Esophagus muscularis mucosa (tissue), 4 donors: ENCODE measurements around the gene TMEM119. TPM values are rescaled to one million over a fixed set of nuclear protein-coding genes. Genes with fewer than 3 reads are reported as not detected.

Experiments used
- DNase-seq: peaks from one replicate; pipeline ENCODE4 v3.0.0-alpha.2; 2017; ENCODE audit errors: extremely low spot score
- H3K27ac ChIP-seq, 4 donors: fragments of 200-600 bp; sonication (generic); replicated peaks in 1 of 4; 1 replicate in 3 of 4; 2 replicates in 1 of 4; pipeline ENCODE4 v1.5.1; 2016 to 2019; ENCODE audit warnings: mild to moderate bottlenecking in 1 of 4
- H3K27me3 ChIP-seq, 4 donors: fragments of 200-600 bp; sonication (generic); one replicate each; pipeline versions ENCODE4 v1.5.1 to v1.6.0; 2016 to 2019
- H3K36me3 ChIP-seq, 4 donors: fragments of 200-600 bp; sonication (generic); one replicate each; pipeline ENCODE4 v1.5.1; 2016 to 2019
- H3K4me1 ChIP-seq, 4 donors: fragments of 200-600 bp; sonication (generic); one replicate each; pipeline ENCODE4 v1.5.1; 2016 to 2019
- H3K4me3 ChIP-seq, 4 donors: fragments of 200-600 bp; sonication (generic); 1 replicate in 2 of 4; 2 replicates in 2 of 4; pipeline ENCODE4 v1.5.1; 2016 to 2019; ENCODE audit warnings: mild to moderate bottlenecking in 4 of 4, moderate library complexity in 1 of 4
- H3K9me3 ChIP-seq, 4 donors: fragments of 200-600 bp; sonication (generic); 1 replicate in 3 of 4; 2 replicates in 1 of 4; pipeline ENCODE4 v1.5.1; 2016 to 2019
- EP300 ChIP-seq: sonication (generic); formaldehyde crosslinking; IDR thresholded peaks from one replicate; pipeline ENCODE4 v1.6.1; 2017; ENCODE audit warnings: antibody characterized with exemption
- POLR2A ChIP-seq: fragments of 450-650 bp; IDR thresholded peaks from one replicate; pipeline ENCODE4 v1.6.1; 2017; ENCODE audit warnings: antibody characterized with exemption, moderate library complexity, mild to moderate bottlenecking, low read depth
- POLR2AphosphoS5 ChIP-seq, 2 donors: sonication (generic); formaldehyde crosslinking; IDR thresholded peaks; one replicate each; pipeline ENCODE4 v1.6.1; 2017; ENCODE audit warnings: antibody characterized with exemption in 2 of 2
- WGBS: methylation state at CpG from one replicate; pipeline ENCODE4 v1.1.5; 2018; 5-methylcytosine and 5-hydroxymethylcytosine counted together
- intact Hi-C: fragments of 100-400 bp; cut with DNase I; formaldehyde crosslinking; loops from one replicate; pipeline ENCODE4 v1.15.1; 2023
- total RNA-seq, 4 donors: library from RNA; depleted of rRNA; stranded (reverse); fragments of >200 nt; gene quantifications; one replicate each; pipeline versions ENCODE4 v1.1.0 to v1.2.1, GENCODE V29; 2016
- TF ChIP-seq, protein P1 (sequence below), 3 experiments: fragments of 200-600 bp in 2 of 3; fragments of 450-650 bp in 1 of 3; sonication (generic) in 2 of 3; IDR thresholded peaks; one replicate each; pipeline ENCODE4 v1.5.1; 2017 to 2019; ENCODE audit warnings: antibody characterized with exemption in 3 of 3, mild to moderate bottlenecking in 2 of 3, moderate library complexity in 1 of 3

The TMEM119 gene
- total RNA-seq, 4 donors from 2014 or later: 3.6 to 12.2 (median 7.1) TPM

- peaks cover 6 to 29% (median 14%) of the 10 kb centered on the region in 4 donors for H3K4me1 ChIP-seq
- no peaks in the 10 kb centered on the region for H3K36me3 ChIP-seq
- peaks cover 0 to 14% (median 0%) of the 10 kb centered on the region in 4 donors for H3K27me3 ChIP-seq
- TF ChIP-seq POLR2A: no peak
- TF ChIP-seq, protein P1, sequence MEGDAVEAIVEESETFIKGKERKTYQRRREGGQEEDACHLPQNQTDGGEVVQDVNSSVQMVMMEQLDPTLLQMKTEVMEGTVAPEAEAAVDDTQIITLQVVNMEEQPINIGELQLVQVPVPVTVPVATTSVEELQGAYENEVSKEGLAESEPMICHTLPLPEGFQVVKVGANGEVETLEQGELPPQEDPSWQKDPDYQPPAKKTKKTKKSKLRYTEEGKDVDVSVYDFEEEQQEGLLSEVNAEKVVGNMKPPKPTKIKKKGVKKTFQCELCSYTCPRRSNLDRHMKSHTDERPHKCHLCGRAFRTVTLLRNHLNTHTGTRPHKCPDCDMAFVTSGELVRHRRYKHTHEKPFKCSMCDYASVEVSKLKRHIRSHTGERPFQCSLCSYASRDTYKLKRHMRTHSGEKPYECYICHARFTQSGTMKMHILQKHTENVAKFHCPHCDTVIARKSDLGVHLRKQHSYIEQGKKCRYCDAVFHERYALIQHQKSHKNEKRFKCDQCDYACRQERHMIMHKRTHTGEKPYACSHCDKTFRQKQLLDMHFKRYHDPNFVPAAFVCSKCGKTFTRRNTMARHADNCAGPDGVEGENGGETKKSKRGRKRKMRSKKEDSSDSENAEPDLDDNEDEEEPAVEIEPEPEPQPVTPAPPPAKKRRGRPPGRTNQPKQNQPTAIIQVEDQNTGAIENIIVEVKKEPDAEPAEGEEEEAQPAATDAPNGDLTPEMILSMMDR (IDR thresholded peaks at IDR 0.05): no peak
- TF ChIP-seq POLR2AphosphoS5 (IDR thresholded peaks at IDR 0.05): no peak
- TF ChIP-seq EP300: no peak
- WGBS: 93% methylated on average over 8 of the region's 8 CpGs
- no peak overlapping the region for H3K27ac ChIP-seq
- no peak for DNase-seq
- intact Hi-C loops: no loop called here
- no peaks in the 10 kb centered on the region for H3K9me3 ChIP-seq
- no peak overlapping the region for H3K4me3 ChIP-seq
Measured at GRCh38 chr12:108610336-108610815, 12.5 kb upstream of the TMEM119 start.

DNA sequence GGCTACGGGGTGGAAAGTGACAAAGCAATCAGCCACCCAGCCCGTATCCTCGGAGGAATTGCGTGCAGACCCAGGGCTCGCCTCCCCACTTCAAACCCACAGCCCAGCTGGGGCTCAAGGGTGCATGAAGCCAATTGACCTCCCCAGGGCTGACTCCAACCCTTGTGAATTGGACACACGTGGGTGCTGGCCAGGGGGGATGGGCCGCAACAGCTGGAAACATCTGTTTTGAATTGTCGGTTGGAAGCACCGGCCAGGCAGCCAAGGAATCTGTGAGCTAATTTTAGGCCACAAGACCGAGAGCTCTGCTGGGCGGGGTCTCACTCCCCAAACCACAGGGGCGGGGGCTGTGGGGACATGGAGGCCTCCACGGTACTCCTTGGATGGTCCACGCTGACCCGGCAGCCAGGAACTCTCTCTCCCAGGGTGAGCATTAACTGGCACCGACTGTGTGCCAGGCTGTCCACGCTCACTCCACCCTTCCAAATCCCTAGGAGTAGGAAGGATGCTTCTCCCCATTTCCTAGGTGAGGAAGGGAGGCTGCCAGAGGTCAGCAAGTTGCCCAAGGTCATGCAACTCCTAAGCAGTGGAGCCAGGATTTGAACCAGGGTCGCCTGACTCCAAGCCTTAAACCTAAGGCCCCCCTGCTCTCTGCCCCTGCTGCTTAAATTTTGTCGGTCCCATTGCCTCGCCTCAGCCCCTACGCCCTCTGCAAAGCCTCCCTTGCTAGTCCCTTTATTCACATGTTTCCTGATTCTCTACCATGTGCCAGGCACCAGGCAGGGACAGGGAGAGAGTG lies 11.9 kb upstream of the TMEM119 start:
- Histone ChIP-seq H3K27me3 (peaks cover 0 to 14% (median 0%) of the 10 kb centered on the region in 4 donors), H3K36me3 (no peaks in the 10 kb centered on the region), H3K4me1 (peaks cover 6 to 29% (median 14%) of the 10 kb centered on the region in 4 donors), H3K9me3 (no peaks in the 10 kb centered on the region), H3K4me3 (no peak overlapping the region), H3K27ac (no peak overlapping the region)
- WGBS: 36% methylated on average over 19 of the region's 21 CpGs
- intact Hi-C loops: no loop called here
- no peak for DNase-seq
- TF ChIP-seq POLR2AphosphoS5 (IDR thresholded peaks at IDR 0.05) (peak; percentile 55 to 66), POLR2A (no peak)
- TF ChIP-seq, protein P1 (IDR thresholded peaks at IDR 0.05): no peak

GRCh38 chr12:108608616-108609015 lies 10.7 kb upstream of the TMEM119 start:
- Histone ChIP-seq H3K9me3 (no peaks in the 10 kb centered on the region), H3K27me3 (peaks cover 0 to 16% (median 0%) of the 10 kb centered on the region in 4 donors), H3K4me3 (no peak overlapping the region), H3K27ac (no peak overlapping the region), H3K36me3 (no peaks in the 10 kb centered on the region), H3K4me1 (peaks cover 6 to 27% (median 14%) of the 10 kb centered on the region in 4 donors)
- DNase-seq: no peak
- no peak for TF ChIP-seq POLR2AphosphoS5 (IDR thresholded peaks at IDR 0.05)
- TF ChIP-seq EP300: no peak
- no peak for TF ChIP-seq POLR2A
- TF ChIP-seq, protein P1 (IDR thresholded peaks at IDR 0.05): no peak
- intact Hi-C loops: no loop called here
- 78% methylated on average over 5 of the region's 5 CpGs for WGBS

GRCh38 chr12:108607981-108608600 lies 10.2 kb upstream of the TMEM119 start:
- DNase-seq: no peak
- Histone ChIP-seq H3K9me3 (no peaks in the 10 kb centered on the region), H3K36me3 (no peaks in the 10 kb centered on the region), H3K27me3 (peaks cover 0 to 17% (median 0%) of the 10 kb centered on the region in 4 donors), H3K4me3 (no peak overlapping the region), H3K27ac (no peak overlapping the region), H3K4me1 (peaks cover 6 to 21% (median 14%) of the 10 kb centered on the region in 4 donors)
- intact Hi-C loops: no loop called here
- WGBS: 93% methylated on average over 9 of the region's 10 CpGs
- TF ChIP-seq POLR2AphosphoS5 (IDR thresholded peaks at IDR 0.05): no peak
- TF ChIP-seq EP300: no peak
- TF ChIP-seq POLR2A: no peak
- TF ChIP-seq, protein P1 (IDR thresholded peaks at IDR 0.05): no peak
